Jurkat, Clone E6-1 (cell line): Measurements from ENCODE around the gene ZNF285. TPM values are rescaled to one million over a fixed set of nuclear protein-coding genes. Genes with fewer than 3 reads are reported as not detected.
"Not testable (repeated sequence)": the region's sequence is repeated elsewhere in the genome, so short reads cannot be mapped to it uniquely, and the experiment has no call there.

Source experiments
- DNase-seq: peaks from one replicate; pipeline ENCODE4 v3.0.0-alpha.2; 2011; ENCODE audit warnings: low read depth, low spot score
- H3K4me3 ChIP-seq: 2 replicates; pipeline ENCODE4 v1.5.1; 2011; ENCODE audit warnings: mild to moderate bottlenecking, low read length, control low read depth, moderate library complexity
- polyA plus RNA-seq: library from polyadenylated mRNA; unstranded; fragments of >200 nt; gene quantifications from one replicate; pipeline ENCODE4 v1.2.1, GENCODE V29; 2012; ENCODE audit warnings: missing spikeins; ENCODE audit not compliant: insufficient read length, insufficient read depth

The ZNF285 gene
- not detected for polyA plus RNA-seq

- no peak within 1 kb of the TSS for H3K4me3 ChIP-seq
- DNase-seq = no peak
Measured at GRCh38 chr19:44401139-44402115, at the start of gene ZNF285. Gene ZNF285 (minus strand): TSS chr19:44401608. CDS start chr19:44397213, 4,395 bp downstream.

GRCh38 chr19:44447916-44448674, 46.7 kb upstream of the ZNF285 start, which contains the start of gene ZNF229:
Gene ZNF229 (minus strand): TSS chr19:44448472. CDS start chr19:44442847, 5,625 bp downstream.
- H3K4me3 ChIP-seq = no peak within 1 kb of the TSS
- no peak for DNase-seq

- DNase-seq = no peak
- no peak overlapping the region for H3K4me3 ChIP-seq
Measured at GRCh38 chr19:44438441-44438840, 37.0 kb upstream of the ZNF285 start.

- no peak for DNase-seq
Measured at GRCh38 chr19:44435441-44435840, 34.0 kb upstream of the ZNF285 start.

GRCh38 chr19:44430956-44431355, 29.5 kb upstream of the ZNF285 start:
- H3K4me3 ChIP-seq = no peak overlapping the region
- DNase-seq = no peak

More at GRCh38 chr19:44435441-44435840, 34.0 kb upstream of the ZNF285 start:
- H3K4me3 ChIP-seq = no peak overlapping the region

GRCh38 chr19:44415553-44415952, 14.1 kb upstream of the ZNF285 start:
- H3K4me3 ChIP-seq = not testable (repeated sequence)

GRCh38 chr19:44389268-44389667, 12.1 kb downstream of the ZNF285 start:
- not testable (repeated sequence) for H3K4me3 ChIP-seq

More at GRCh38 chr19:44415553-44415952, 14.1 kb upstream of the ZNF285 start:
- not testable (repeated sequence) for DNase-seq

GRCh38 chr19:44374789-44375188, 26.6 kb downstream of the ZNF285 start:
- no peak for DNase-seq
- no peak overlapping the region for H3K4me3 ChIP-seq

More at GRCh38 chr19:44389268-44389667, 12.1 kb downstream of the ZNF285 start:
- DNase-seq = not testable (repeated sequence)

GRCh38 chr19:44371815-44372480, 29.5 kb downstream of the ZNF285 start:
- H3K4me3 ChIP-seq = no peak overlapping the region
- no peak for DNase-seq

- H3K4me3 ChIP-seq = no peak overlapping the region
- no peak for DNase-seq
Measured at GRCh38 chr19:44367024-44367423, 34.4 kb downstream of the ZNF285 start.

GRCh38 chr19:44356383-44357111, 44.9 kb downstream of the ZNF285 start, which contains the start of gene ZNF112:
Gene ZNF112 (minus strand): TSS chr19:44356680. CDS start chr19:44340539, 16,141 bp downstream.
- no peak for DNase-seq

GRCh38 chr19:44346556-44346955, 54.9 kb downstream of the ZNF285 start:
- H3K4me3 ChIP-seq = no peak overlapping the region
- no peak for DNase-seq

More at GRCh38 chr19:44356383-44357111, 44.9 kb downstream of the ZNF285 start, which contains the start of gene ZNF112:
- H3K4me3 ChIP-seq = no peak within 1 kb of the TSS

- H3K4me3 ChIP-seq = no peak overlapping the region
- no peak for DNase-seq
Measured at GRCh38 chr19:44345959-44346358, 55.4 kb downstream of the ZNF285 start.

GRCh38 chr19:44344255-44344654, 57.2 kb downstream of the ZNF285 start:
- H3K4me3 ChIP-seq = no peak overlapping the region
- no peak for DNase-seq

- no peak for DNase-seq
- no peak overlapping the region for H3K4me3 ChIP-seq
Measured at GRCh38 chr19:44341794-44342193, 59.6 kb downstream of the ZNF285 start.

GRCh38 chr19:44334639-44335038, 66.8 kb downstream of the ZNF285 start:
- not testable (repeated sequence) for H3K4me3 ChIP-seq

More at GRCh38 chr19:44334639-44335038, 66.8 kb downstream of the ZNF285 start:
- not testable (repeated sequence) for DNase-seq
